Fibroblast of skin of back (primary cell): ENCODE measurements around the gene RAB14.

Experiments used
- DNase-seq: peaks from one replicate; pipeline ENCODE4 v3.0.0-alpha.2; 2013

The RAB14 gene

DNA sequence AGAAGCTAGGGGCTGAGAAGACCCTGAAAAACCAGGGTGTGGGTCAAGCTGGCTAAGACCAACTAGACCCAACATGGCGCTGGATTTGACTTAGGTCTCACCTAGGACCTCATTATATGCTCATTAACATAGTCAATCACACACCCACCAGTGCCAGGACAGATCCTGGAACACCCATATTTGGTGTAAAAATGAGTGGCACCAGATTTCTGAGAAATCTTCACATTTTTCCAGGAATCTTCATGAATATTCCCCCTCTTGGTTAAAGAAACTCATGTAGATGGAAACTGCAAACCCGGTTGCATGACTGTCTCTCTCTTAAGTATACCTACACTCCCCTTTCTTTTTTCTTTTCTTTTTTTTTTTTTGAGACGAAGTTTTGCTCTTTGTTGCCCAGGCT lies 17.9 kb upstream of the RAB14 start:
- no peak for DNase-seq

- DNase-seq = no peak
Observed at GRCh38 chr9:121218357-121219027, 16.8 kb upstream of the RAB14 start.

DNA sequence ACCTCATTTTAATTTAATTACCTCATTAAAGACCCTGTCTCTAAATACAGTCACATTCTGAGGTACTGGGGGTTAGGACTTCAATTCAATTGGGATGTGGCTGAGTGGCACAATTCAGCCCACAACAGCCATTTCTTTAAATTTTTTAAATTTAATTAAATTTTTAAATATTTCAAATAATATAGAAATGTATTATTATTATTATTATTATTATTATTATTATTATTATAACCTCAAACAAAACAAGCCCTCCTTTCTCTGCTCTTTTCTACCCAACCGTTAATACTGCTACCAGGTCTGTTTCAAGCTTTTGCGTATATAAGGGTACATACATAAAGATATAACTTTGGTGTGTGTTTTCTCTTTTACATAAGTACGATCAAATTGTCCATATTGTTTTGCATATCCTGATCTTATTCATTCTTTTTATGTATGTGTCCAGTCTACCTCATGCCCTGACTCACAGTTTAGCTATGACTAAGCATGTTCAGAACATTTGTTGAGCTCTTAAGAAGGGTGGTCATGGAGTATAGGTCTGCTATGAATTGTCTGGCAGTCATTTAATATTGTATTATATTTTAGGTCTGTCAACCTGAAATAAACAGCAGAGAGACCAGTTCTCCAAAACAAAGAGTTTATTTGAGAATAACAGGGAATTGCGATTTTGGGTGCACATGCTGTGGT lies 16.1 kb upstream of the RAB14 start:
- peak; percentile 65 for DNase-seq

- no peak for DNase-seq
Observed at GRCh38 chr9:121216271-121216805, 14.7 kb upstream of the RAB14 start.

DNA sequence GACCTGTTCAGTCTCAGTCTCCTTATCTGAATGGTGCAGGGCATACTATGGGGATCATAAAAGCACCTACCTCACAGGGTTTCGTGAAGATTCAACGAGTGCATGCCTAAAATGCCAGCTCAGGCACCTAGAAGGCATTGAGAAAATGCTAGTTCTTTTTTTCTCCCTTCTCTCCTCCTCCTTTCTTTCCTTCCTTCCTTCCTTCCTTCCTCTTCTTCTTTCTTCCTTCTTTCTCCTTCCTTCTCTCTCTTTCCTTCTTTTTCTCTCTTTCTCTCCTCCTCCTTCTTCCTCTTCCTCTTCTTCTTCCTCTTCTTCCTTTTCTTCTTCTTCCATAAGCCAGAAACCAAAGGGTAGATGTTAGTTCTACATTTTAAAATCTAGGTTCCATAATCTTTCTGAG lies 12.3 kb upstream of the RAB14 start:
- no peak for DNase-seq

- peak; percentile 86 for DNase-seq
Observed at GRCh38 chr9:121213136-121213806, 11.6 kb upstream of the RAB14 start.

DNA sequence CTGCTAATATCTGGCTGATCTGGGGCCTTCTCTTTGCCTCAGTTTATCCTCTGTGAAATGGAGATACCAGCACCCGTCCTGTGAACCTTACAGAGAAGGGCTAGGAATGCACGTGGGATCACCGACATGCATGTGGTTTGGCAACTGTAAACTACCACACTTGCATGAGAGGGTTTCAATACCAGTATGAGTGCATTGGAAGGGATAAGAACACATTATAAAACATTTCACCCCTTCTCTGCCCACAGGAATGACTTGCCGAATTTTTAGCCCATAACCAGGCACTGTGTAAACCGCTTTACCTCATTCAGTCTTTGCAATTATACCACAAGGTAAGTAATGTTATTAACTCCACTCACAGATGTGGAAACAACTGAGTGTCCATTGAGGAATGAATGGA lies 8.9 kb upstream of the RAB14 start:
- no peak for DNase-seq

DNA sequence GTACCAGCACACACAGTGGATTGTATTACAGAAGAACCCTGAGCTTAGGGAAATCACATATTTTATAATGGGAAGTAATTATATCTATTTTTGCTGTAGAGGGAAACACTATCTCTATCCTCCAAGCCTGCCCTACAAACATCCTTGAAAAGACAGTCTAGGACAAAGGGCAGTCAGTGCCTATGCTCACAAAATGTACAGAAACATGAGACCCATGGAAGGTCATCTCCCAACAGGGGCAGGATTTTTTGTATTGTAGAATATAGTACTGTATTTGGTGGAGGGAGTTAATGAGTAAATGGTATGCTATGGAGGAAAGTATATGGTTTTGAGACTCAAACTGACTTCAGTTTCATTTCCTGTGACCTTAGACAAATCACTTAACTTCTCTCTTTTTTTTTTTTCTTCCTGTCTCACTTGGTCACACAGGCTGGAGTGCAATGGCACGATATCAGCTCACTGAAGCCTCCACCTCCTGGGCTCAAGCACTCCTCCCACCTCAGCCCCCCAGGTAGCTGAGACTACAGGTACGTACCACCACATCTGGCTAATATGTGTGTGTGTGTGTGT lies 5.8 kb upstream of the RAB14 start:
- no peak for DNase-seq

DNA sequence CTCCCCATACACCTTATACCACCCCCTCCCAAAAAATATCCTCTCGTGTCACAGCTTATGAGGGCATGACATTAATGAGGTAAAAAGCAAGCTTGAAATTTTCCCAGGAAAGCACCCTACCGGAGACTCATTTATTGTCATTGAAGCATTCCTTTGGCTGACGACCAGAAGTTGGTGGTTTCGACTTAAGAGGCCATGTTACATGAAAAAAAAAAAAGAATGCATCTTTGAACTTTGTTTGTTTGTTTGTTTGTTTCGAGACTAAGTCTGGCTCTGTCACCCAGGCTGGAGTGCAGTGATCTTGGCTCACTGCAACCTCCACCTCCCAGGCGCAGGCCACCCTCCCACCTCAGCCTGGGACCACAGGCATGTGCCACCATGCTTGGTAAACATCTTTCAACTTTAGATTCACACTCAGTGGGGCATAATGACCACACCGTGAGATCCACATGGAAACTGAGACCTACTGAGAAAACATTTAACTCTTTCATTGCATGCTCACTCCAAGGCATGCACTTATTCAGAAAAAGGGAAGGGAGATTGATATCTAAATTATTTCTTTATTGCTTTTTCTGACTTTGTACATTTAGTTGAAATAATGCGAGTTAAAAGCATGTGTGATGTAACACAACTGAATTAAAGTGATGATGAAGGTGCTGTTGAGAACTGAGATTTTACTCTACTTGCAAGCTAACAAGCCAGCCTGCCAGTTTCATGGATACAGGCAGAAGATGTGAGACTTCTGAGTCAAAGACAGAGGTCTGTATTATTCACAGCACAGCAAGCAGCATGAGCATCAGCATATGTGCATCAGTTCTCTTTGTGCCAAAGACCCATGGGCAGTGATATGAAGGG lies 5.1 kb upstream of the RAB14 start:
- peak; percentile 56 for DNase-seq

- no peak for DNase-seq
Observed at GRCh38 chr9:121204611-121205010, 2.9 kb upstream of the RAB14 start.

- no peak for DNase-seq
Observed at GRCh38 chr9:121204121-121204520, 2.5 kb upstream of the RAB14 start.

GRCh38 chr9:121201045-121201737 lies 478 bp downstream of the RAB14 start:
- no peak for DNase-seq

- DNase-seq = no peak
Observed at GRCh38 chr9:121200356-121200755, 1.3 kb downstream of the RAB14 start.

DNA sequence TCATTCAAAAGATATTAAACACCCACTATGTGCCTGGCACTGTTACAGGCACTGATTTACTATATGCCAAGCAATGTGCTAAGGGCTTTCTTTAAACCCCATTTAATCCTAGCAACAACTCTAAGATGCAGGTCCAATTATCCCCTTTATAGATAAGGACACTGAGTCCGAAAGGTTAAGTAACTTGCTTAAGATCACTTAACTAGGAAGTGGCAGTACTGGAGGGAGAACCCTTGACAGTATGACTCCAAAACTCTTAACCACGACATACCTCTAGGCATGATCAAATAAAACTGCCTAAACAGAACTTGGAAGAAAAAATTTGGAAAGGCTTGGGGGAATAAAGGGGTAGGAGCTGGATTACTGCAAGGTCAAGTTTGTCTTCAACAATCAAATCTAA lies 1.7 kb downstream of the RAB14 start:
- DNase-seq = no peak

DNA sequence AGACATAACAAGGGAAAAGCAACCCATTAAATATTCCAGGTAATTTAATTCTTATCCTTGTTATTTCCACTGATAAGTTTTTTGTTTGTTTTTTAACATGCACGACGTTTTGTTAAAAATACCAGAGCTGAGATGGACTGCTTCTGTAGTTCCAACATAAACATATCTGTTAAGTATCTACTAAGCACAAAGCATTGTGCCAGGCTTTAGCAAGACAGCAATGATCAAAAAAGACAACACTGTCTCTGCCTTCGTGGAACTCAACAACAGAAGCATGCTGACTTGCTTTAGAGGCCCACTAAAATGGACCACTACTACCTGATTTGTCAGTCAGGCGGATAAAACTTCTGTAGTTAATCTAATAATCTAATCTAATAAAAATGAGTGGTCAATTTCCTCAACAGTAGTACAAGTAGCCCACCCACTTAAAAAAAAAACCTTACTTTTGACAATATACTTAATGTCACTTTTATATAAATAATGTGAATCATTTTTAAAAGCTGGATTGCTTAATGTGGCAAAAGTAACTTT lies 3.1 kb downstream of the RAB14 start:
- no peak for DNase-seq

- no peak for DNase-seq
Observed at GRCh38 chr9:121197132-121197531, 4.5 kb downstream of the RAB14 start.

DNA sequence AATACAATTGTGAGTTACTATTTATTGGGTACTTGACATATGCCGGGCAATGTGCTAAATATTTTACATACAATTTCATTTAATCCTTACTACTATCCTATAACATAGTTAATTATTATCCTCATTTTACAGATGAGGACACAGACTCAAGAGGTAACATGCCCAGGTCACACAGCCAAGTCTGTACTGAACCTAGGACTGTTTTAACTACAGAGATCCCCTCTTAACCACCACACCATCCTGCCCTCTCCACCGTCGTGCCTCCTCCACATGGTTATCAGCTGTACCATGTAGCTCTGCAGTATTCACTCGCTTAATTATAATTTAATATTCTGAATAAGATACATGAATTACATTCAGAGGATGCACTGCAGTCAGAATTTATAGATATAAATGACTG lies 5.3 kb downstream of the RAB14 start:
- no peak for DNase-seq

- DNase-seq = no peak
Observed at GRCh38 chr9:121194730-121195129, 6.9 kb downstream of the RAB14 start.

DNA sequence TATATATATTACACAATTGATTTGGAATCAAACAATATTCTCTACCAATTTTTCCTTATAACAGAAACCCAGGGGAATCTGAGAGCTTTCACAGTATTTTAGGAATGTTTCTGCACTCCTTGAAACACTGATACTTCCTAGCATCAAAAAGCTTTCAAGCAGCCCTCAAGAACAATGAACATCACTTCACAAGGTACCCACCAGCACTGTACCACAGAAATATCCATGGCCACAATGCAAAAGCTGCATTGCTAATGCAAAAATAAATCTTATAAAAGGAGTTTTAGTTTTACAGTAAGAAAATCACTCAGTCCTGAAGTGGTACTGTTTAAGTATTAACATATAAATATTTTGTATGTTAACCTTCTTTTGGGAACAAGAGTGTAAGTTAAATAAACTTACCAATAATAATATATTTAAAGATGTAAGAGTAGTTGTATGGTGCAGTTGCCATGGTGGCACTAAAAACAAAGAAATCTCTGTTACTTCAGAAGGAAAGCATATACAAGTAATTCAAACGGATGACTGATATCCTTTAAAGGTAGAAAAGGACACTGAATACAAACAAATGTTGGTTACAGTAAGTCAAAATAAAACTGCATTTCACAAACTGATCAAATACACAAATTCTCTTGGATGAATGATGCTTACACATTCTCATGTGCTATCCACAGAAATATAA lies 8.6 kb downstream of the RAB14 start:
- peak; percentile 15 for DNase-seq

- peak; percentile 47 for DNase-seq
Observed at GRCh38 chr9:121192518-121192917, 9.2 kb downstream of the RAB14 start.

DNA sequence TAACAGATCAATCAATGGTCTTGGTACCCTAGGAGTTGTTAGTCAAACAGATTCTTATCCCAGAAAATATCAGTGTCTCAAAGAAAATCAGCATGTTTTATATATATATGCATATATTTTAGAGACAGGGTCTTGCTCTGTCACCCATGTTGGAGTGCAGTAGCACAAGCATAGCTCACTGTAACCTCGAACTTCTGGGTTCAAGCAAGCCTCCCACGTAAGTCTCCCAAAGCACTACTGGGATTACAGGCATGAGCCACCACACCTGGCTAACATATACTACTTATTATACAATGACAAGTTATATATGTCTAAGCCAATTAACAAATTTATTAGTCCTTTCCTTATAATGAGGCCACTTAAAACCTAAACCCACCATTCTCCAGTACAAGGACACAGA lies 10.4 kb downstream of the RAB14 start:
- DNase-seq = no peak
